K562 (cell line): ENCODE data around the gene NOX5. TPM values are rescaled to one million over a fixed set of nuclear protein-coding genes. Genes with fewer than 3 reads are reported as not detected.

Experiments used
- CHD1 ChIP-seq: fragments of 200-600 bp; sonication (generic); IDR thresholded peaks from one replicate; pipeline ENCODE4 v1.6.1; 2012; ENCODE audit warnings: mild to moderate bottlenecking, moderate library complexity, low read length, inconsistent platforms
- MEIS2 ChIP-seq: fragments of 450-650 bp; IDR thresholded peaks from 2 replicates; pipeline ENCODE4 v1.6.1; 2014; ENCODE audit warnings: mild to moderate bottlenecking; ENCODE audit not compliant: partially characterized antibody
- MGA ChIP-seq: fragments of 450-650 bp; IDR thresholded peaks from 2 replicates; pipeline ENCODE4 v1.6.1; 2016; ENCODE audit warnings: mild to moderate bottlenecking, moderate library complexity
- PBX2 ChIP-seq, 2 experiments: IDR thresholded peaks in 1 of 2; conservative IDR thresholded peaks in 1 of 2; 2 replicates each; pipeline ENCODE4 v1.6.1; 2016; ENCODE audit warnings: low read depth in 2 of 2, mild to moderate bottlenecking in 1 of 2, missing compliant biosample characterization in 1 of 2, missing genetic modification characterization in 1 of 2, moderate library complexity in 1 of 2
- PKNOX1 ChIP-seq: fragments of 450-650 bp; IDR thresholded peaks from 2 replicates; pipeline ENCODE4 v1.6.1; 2016
- polyA plus RNA-seq, 8 experiments: library from polyadenylated mRNA; depleted of rRNA in 4 of 8; stranded (reverse) in 5 of 8; unstranded in 3 of 8; fragments of >200 nt; fragmentation: Nextera tagmentation in 2 of 8; fragmentation: Illumina TruSeq in 1 of 8; extraction: Ambion mirVana in 2 of 8; extraction: Trizol in 1 of 8; gene quantifications; 2 replicates each; pipeline versions ENCODE4 v1.2.1 to v1.2.3, GENCODE V29; 2011 to 2014; ENCODE audit warnings: inconsistent platforms in 1 of 8, missing spikeins in 1 of 8
- total RNA-seq, 7 experiments: library from RNA; depleted of rRNA in 6 of 7; stranded (reverse); fragments of >200 nt in 6 of 7; fragmentation: Illumina TruSeq in 2 of 7; extraction: Trizol in 2 of 7; gene quantifications; 2 replicates each; pipeline versions ENCODE4 v1.2.1 to v1.2.3, GENCODE V29; 2011 to 2021; ENCODE audit warnings: low replicate concordance in 1 of 7

NOX5 gene
- total and polyA plus RNA-seq, 9 of the 15 experiments (the other 6 are each of a cell fraction or from before 2014, with no cell fraction given), result 0.01 TPM; not detected in 8

- TF ChIP-seq MGA (peak; percentile 84), CHD1 (no peak), PBX2 (CRISPR knock-in tag; IDR thresholded peaks at IDR 0.05; ENCODE audit: low read depth) (no peak), PBX2 (tag; conservative IDR thresholded peaks at IDR 0.05; ENCODE audit: low read depth) (peak; percentile 70), PKNOX1 (0 out of 2 replicates have a peak, but pooled peaks have one; percentile 28), MEIS2 (peak; percentile 62)
Observed at GRCh38 chr15:68990231-68990991, 24.1 kb upstream of the NOX5 start (continued).
